Natural killer cell (primary cell): Measurements from ENCODE around the gene NDUFV3. TPM values are rescaled to one million over a fixed set of nuclear protein-coding genes. Genes with fewer than 3 reads are reported as not detected.

ENCODE experiments used
- ATAC-seq, 3 donors: fragments of 150-1000 bp in 2 of 3; fragments of 200-7000 bp in 1 of 3; cut with Tn5 transposase; 1 replicate in 1 of 3; 2 replicates in 2 of 3; pipeline ENCODE4 v1.10.0; 2021; ENCODE audit warnings: mild to moderate bottlenecking in 2 of 3, moderate library complexity in 2 of 3
- DNase-seq, 2 donors: peaks; one replicate each; pipeline versions ENCODE4 v3.0.0 to v3.0.0-alpha.2; 2013 to 2021; ENCODE audit warnings: mixed read lengths in 1 of 2
- H3K27ac ChIP-seq: one replicate; pipeline ENCODE4 v1.5.1; 2013; ENCODE audit warnings: mild to moderate bottlenecking, low read length
- H3K27me3 ChIP-seq: one replicate; pipeline ENCODE4 v1.6.1; 2013; ENCODE audit warnings: low read length; ENCODE audit not compliant: control insufficient read depth, insufficient read depth
- H3K36me3 ChIP-seq: one replicate; pipeline ENCODE4 v1.6.1; 2013; ENCODE audit warnings: low read length; ENCODE audit not compliant: control insufficient read depth, insufficient read depth
- H3K4me1 ChIP-seq: one replicate; pipeline ENCODE4 v1.6.1; 2013; ENCODE audit warnings: low read length; ENCODE audit not compliant: control insufficient read depth, insufficient read depth
- H3K4me3 ChIP-seq: one replicate; pipeline ENCODE4 v1.5.1; 2013; ENCODE audit warnings: low read length
- H3K9me3 ChIP-seq: one replicate; pipeline ENCODE4 v1.6.1; 2013; ENCODE audit warnings: low read length; ENCODE audit not compliant: control insufficient read depth, insufficient read depth
- H3K27ac Mint-ChIP-seq, 2 donors: one replicate each; pipeline ENCODE4 v1.8.0; 2022; ENCODE audit warnings: mild to moderate bottlenecking in 2 of 2, mixed read lengths in 2 of 2, moderate library complexity in 1 of 2
- H3K27me3 Mint-ChIP-seq, 2 donors: one replicate each; pipeline ENCODE4 v1.8.0; 2022; ENCODE audit warnings: low read depth in 2 of 2, mixed read lengths in 2 of 2
- H3K36me3 Mint-ChIP-seq: one replicate; pipeline ENCODE4 v1.8.0; 2022; ENCODE audit warnings: mixed read lengths
- H3K4me1 Mint-ChIP-seq, 2 donors: one replicate each; pipeline ENCODE4 v1.8.0; 2022; ENCODE audit warnings: mixed read lengths in 2 of 2
- H3K4me3 Mint-ChIP-seq: one replicate; pipeline ENCODE4 v1.8.0; 2022; ENCODE audit warnings: mild to moderate bottlenecking, moderate library complexity, mixed read lengths
- H3K9me3 Mint-ChIP-seq, 2 donors: one replicate each; pipeline ENCODE4 v1.8.0; 2022; ENCODE audit warnings: mixed read lengths in 2 of 2
- CTCF ChIP-seq: fragments of 200-600 bp; IDR thresholded peaks from one replicate; pipeline ENCODE4 v1.8.0; 2022; ENCODE audit warnings: antibody characterized with exemption
- WGBS: methylation state at CpG from one replicate; pipeline ENCODE4 v1.1.7; 2013; ENCODE audit warnings: missing lambda C conversion rate; ENCODE audit not compliant: insufficient coverage; 5-methylcytosine and 5-hydroxymethylcytosine counted together
- intact Hi-C: fragments of 100-400 bp; cut with micrococcal nuclease; formaldehyde crosslinking; loops from one replicate; pipeline ENCODE4 v1.14.2; 2022
- total RNA-seq, 4 donors: library from RNA; stranded (reverse); fragments of 120-200 nt in 1 of 4; gene quantifications; one replicate each; pipeline versions ENCODE4 v1.2.3 to v1.2.4, GENCODE V29; 2013 to 2022

NDUFV3 gene
- total RNA-seq, 3 donors from 2014 or later (not counting 1 experiment from before 2014, with no cell fraction given) = 21.8 to 25.7 (median 23.9) TPM

GRCh38 chr21:42855937-42856335 is 37.2 kb upstream of the NDUFV3 start:
- Mint-ChIP-seq H3K9me3 (no peaks in the 10 kb centered on the region), H3K36me3 (no peaks in the 10 kb centered on the region), H3K27ac (no peak overlapping the region), H3K4me3 (no peak overlapping the region), H3K4me1 (peaks cover 0 to 3% of the 10 kb centered on the region in 2 donors), H3K27me3 (no peaks in the 10 kb centered on the region)
- H3K4me3 ChIP-seq = no peak overlapping the region
- peaks cover 74% of the 10 kb centered on the region for H3K36me3 ChIP-seq
- peaks cover 2% of the 10 kb centered on the region for H3K4me1 ChIP-seq
- H3K9me3 ChIP-seq = no peaks in the 10 kb centered on the region
- no peak overlapping the region for H3K27ac ChIP-seq
- H3K27me3 ChIP-seq = no peaks in the 10 kb centered on the region
- intact Hi-C loops = no loop called here
- WGBS = 89% methylated on average over 17 of the region's 18 CpGs
- ATAC-seq = no peak
- no peak for TF ChIP-seq CTCF
- DNase-seq = no peak

GRCh38 chr21:42857216-42857615 is 35.9 kb upstream of the NDUFV3 start:
- no peaks in the 10 kb centered on the region for H3K4me1 Mint-ChIP-seq
- Histone ChIP-seq H3K36me3 (peaks cover 73% of the 10 kb centered on the region), H3K4me3 (no peak overlapping the region), H3K27me3 (no peaks in the 10 kb centered on the region), H3K9me3 (no peaks in the 10 kb centered on the region), H3K27ac (no peak overlapping the region), H3K4me1 (no peaks in the 10 kb centered on the region)
- intact Hi-C loops = no loop called here
- H3K27ac Mint-ChIP-seq = no peak overlapping the region
- H3K36me3 Mint-ChIP-seq = no peaks in the 10 kb centered on the region
- ATAC-seq (no peak), DNase-seq (no peak)
- TF ChIP-seq CTCF = no peak
- H3K4me3 Mint-ChIP-seq = no peak overlapping the region
- H3K9me3 Mint-ChIP-seq = no peaks in the 10 kb centered on the region
- 96% methylated on average over 11 of the region's 11 CpGs for WGBS
- no peaks in the 10 kb centered on the region for H3K27me3 Mint-ChIP-seq

DNA sequence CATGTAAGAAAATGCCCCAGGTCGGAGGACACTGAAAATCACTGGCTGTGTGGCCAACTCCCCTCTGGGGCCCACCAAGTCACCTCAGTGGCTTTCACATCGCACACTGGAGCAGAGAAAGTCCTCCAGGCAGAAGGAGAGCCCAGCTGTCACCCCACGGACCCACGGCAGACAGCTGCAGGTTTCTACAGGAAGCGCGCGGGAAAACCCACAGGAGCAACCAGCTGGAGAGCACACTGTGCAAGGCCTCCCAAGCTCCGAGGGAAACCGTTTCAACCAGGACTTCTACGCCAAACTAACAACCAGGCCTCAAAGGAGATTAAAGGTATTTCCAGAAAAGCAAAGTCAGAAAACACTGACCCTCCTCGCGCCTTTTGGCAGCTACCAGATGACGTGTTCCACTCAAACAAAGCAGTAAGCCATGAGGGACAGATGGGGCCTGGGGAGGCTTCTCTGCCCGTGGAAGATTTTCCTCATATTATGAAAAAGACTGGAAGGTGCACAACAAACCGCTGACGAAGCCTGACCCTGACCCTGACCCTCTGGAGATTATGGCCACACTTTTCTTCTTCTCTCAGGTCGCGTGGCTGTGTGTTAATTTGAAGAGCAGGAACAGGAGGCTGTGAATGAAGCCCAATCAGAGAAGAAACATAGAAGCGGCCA is 34.8 kb upstream of the NDUFV3 start:
- 93% methylated on average over 17 of the region's 19 CpGs for WGBS
- H3K4me3 Mint-ChIP-seq = no peak overlapping the region

More for the DNA sequence above, 34.8 kb upstream of the NDUFV3 start:
- Histone ChIP-seq H3K27ac (no peak overlapping the region), H3K27me3 (no peaks in the 10 kb centered on the region), H3K4me1 (no peaks in the 10 kb centered on the region), H3K9me3 (no peaks in the 10 kb centered on the region), H3K4me3 (no peak overlapping the region), H3K36me3 (peaks cover 75% of the 10 kb centered on the region)
- Mint-ChIP-seq H3K27me3 (no peaks in the 10 kb centered on the region), H3K9me3 (no peaks in the 10 kb centered on the region), H3K36me3 (no peaks in the 10 kb centered on the region), H3K27ac (no peak overlapping the region), H3K4me1 (peaks cover 0 to 8% of the 10 kb centered on the region in 2 donors)
- no peak for DNase-seq
- TF ChIP-seq CTCF = no peak
- intact Hi-C loops = no loop called here
- no peak for ATAC-seq
